ENCODE data around the gene PTPRR. TPM values are rescaled to one million over a fixed set of nuclear protein-coding genes. Genes with fewer than 3 reads are reported as not detected.

PTPRR gene
- total and polyA plus RNA-seq, 2 donors (not counting 1 experiment from before 2014, with no cell fraction given): 0.44 to 0.50 TPM

GRCh38 chr12:70788774-70789173 is 131.8 kb downstream of the PTPRR start:
- Histone ChIP-seq H3K9me3 (ENCODE audit: control insufficient read depth, insufficient read depth, low read depth, low read length) (no peaks in the 10 kb centered on the region), H3K27ac (ENCODE audit: insufficient read depth, low read length) (no peak overlapping the region), H3K36me3 (ENCODE audit: control insufficient read depth, insufficient read depth, low read length) (no peaks in the 10 kb centered on the region), H3K27me3 (ENCODE audit: control insufficient read depth, insufficient read depth, low read length) (no peaks in the 10 kb centered on the region), H3K9ac (ENCODE audit: insufficient read depth, low read length) (no peak overlapping the region), H3K4me3 (replicated peaks in 1 of 4; ENCODE audit: control extremely low read depth in 1 of 4, insufficient read depth in 1 of 4, low read depth in 3 of 4, low read length in 4 of 4) (no peak overlapping the region), H3K79me2 (ENCODE audit: control insufficient read depth, insufficient read depth, low read length) (no peaks in the 10 kb centered on the region), H3K4me1 (ENCODE audit: control insufficient read depth, extremely low read depth, insufficient read depth, low read length) (no peaks in the 10 kb centered on the region), H4K20me1 (ENCODE audit: control insufficient read depth, extremely low read depth, insufficient read depth, low read length) (no peaks in the 10 kb centered on the region), H3K4me2 (ENCODE audit: extremely low read depth, insufficient read depth, low read length) (no peak overlapping the region), H2AFZ (ENCODE audit: low read length) (no peak overlapping the region)
- DNase-seq (ENCODE audit: low read depth in 2 of 2): no peak
- TF ChIP-seq EZH2 (IDR thresholded peaks at IDR 0.05; ENCODE audit: low read length, missing control alignments) (no peak), CTCF (conservative IDR thresholded peaks at IDR 0.05 in 1 of 2, IDR thresholded peaks at IDR 0.05 in 1 of 2; ENCODE audit: low read depth in 1 of 2, low read length in 2 of 2) (no peak)

GRCh38 chr12:70787612-70788011 is 132.9 kb downstream of the PTPRR start:
- Histone ChIP-seq H4K20me1 (ENCODE audit: control insufficient read depth, extremely low read depth, insufficient read depth, low read length) (no peaks in the 10 kb centered on the region), H3K27me3 (ENCODE audit: control insufficient read depth, insufficient read depth, low read length) (no peaks in the 10 kb centered on the region), H3K4me2 (ENCODE audit: extremely low read depth, insufficient read depth, low read length) (no peak overlapping the region), H3K79me2 (ENCODE audit: control insufficient read depth, insufficient read depth, low read length) (no peaks in the 10 kb centered on the region), H3K4me3 (replicated peaks in 1 of 4; ENCODE audit: control extremely low read depth in 1 of 4, insufficient read depth in 1 of 4, low read depth in 3 of 4, low read length in 4 of 4) (no peak overlapping the region), H3K4me1 (ENCODE audit: control insufficient read depth, extremely low read depth, insufficient read depth, low read length) (no peaks in the 10 kb centered on the region), H3K36me3 (ENCODE audit: control insufficient read depth, insufficient read depth, low read length) (no peaks in the 10 kb centered on the region), H3K9me3 (ENCODE audit: control insufficient read depth, insufficient read depth, low read depth, low read length) (no peaks in the 10 kb centered on the region), H2AFZ (ENCODE audit: low read length) (no peak overlapping the region), H3K9ac (ENCODE audit: insufficient read depth, low read length) (no peak overlapping the region), H3K27ac (ENCODE audit: insufficient read depth, low read length) (no peak overlapping the region)
- no peak for TF ChIP-seq EZH2 (IDR thresholded peaks at IDR 0.05; ENCODE audit: low read length, missing control alignments)
- DNase-seq (ENCODE audit: low read depth in 2 of 2): no peak

- Histone ChIP-seq H3K27me3 (ENCODE audit: control insufficient read depth, insufficient read depth, low read length) (no peaks in the 10 kb centered on the region), H4K20me1 (ENCODE audit: control insufficient read depth, extremely low read depth, insufficient read depth, low read length) (no peaks in the 10 kb centered on the region), H3K4me1 (ENCODE audit: control insufficient read depth, extremely low read depth, insufficient read depth, low read length) (no peaks in the 10 kb centered on the region), H3K4me2 (ENCODE audit: extremely low read depth, insufficient read depth, low read length) (no peak overlapping the region), H3K36me3 (ENCODE audit: control insufficient read depth, insufficient read depth, low read length) (no peaks in the 10 kb centered on the region), H3K9ac (ENCODE audit: insufficient read depth, low read length) (no peak overlapping the region), H2AFZ (ENCODE audit: low read length) (no peak overlapping the region), H3K9me3 (ENCODE audit: control insufficient read depth, insufficient read depth, low read depth, low read length) (no peaks in the 10 kb centered on the region), H3K4me3 (replicated peaks in 1 of 4; ENCODE audit: control extremely low read depth in 1 of 4, insufficient read depth in 1 of 4, low read depth in 3 of 4, low read length in 4 of 4) (no peak overlapping the region), H3K27ac (ENCODE audit: insufficient read depth, low read length) (no peak overlapping the region), H3K79me2 (ENCODE audit: control insufficient read depth, insufficient read depth, low read length) (no peaks in the 10 kb centered on the region)
- TF ChIP-seq CTCF (conservative IDR thresholded peaks at IDR 0.05 in 1 of 2, IDR thresholded peaks at IDR 0.05 in 1 of 2; ENCODE audit: low read depth in 1 of 2, low read length in 2 of 2): no peak
- no peak for DNase-seq (ENCODE audit: low read depth in 2 of 2)
These were observed 134.6 kb downstream of the PTPRR start for GRCh38 chr12:70785896-70786295.

Measured in fibroblast of lung (primary cell).